ENCODE measurements around the gene ACTN1.
A peak's percentile ranks its signal among the peaks of the same experiment; 100 is the strongest.

Gene ACTN1

GRCh38 chr14:68866991-68867533, 112.0 kb downstream of the ACTN1 start:
- no peaks in the 10 kb centered on the region for H3K4me1 ChIP-seq (ENCODE audit: insufficient read depth, poor library complexity, severe bottlenecking)
- H3K27ac ChIP-seq (ENCODE audit: poor library complexity, severe bottlenecking) = no peak overlapping the region
- no peak overlapping the region for H3K4me3 ChIP-seq (ENCODE audit: severe bottlenecking)
- H3K27me3 ChIP-seq (ENCODE audit: insufficient read depth, poor library complexity, severe bottlenecking) = no peaks in the 10 kb centered on the region
- peaks cover 6% of the 10 kb centered on the region for H3K9me3 ChIP-seq (ENCODE audit: severe bottlenecking)
- peak; percentile 9; the same call in 1 of the 3 replicates for ATAC-seq (ENCODE audit: low read depth)
- TF ChIP-seq CTCF (IDR thresholded peaks at IDR 0.05; ENCODE audit: poor library complexity, severe bottlenecking) = no peak
- peaks cover 18% of the 10 kb centered on the region for H3K36me3 ChIP-seq (ENCODE audit: low read depth)
- DNase-seq (ENCODE audit: low spot score) = no peak

GRCh38 chr14:68865542-68865941, 113.6 kb downstream of the ACTN1 start:
- Histone ChIP-seq H3K9me3 (ENCODE audit: severe bottlenecking) (peaks cover 6% of the 10 kb centered on the region), H3K4me3 (ENCODE audit: severe bottlenecking) (no peak overlapping the region), H3K4me1 (ENCODE audit: insufficient read depth, poor library complexity, severe bottlenecking) (no peaks in the 10 kb centered on the region), H3K36me3 (ENCODE audit: low read depth) (0 out of 2 replicates have a peak, but pooled peaks cover 5% of the 10 kb centered on the region), H3K27ac (ENCODE audit: poor library complexity, severe bottlenecking) (no peak overlapping the region), H3K27me3 (ENCODE audit: insufficient read depth, poor library complexity, severe bottlenecking) (no peaks in the 10 kb centered on the region)
- TF ChIP-seq CTCF (IDR thresholded peaks at IDR 0.05; ENCODE audit: poor library complexity, severe bottlenecking) = no peak
- DNase-seq (ENCODE audit: low spot score) (no peak), ATAC-seq (ENCODE audit: low read depth) (no peak)

GRCh38 chr14:68864361-68864750, 114.7 kb downstream of the ACTN1 start:
- H3K4me1 ChIP-seq (ENCODE audit: insufficient read depth, poor library complexity, severe bottlenecking) = no peaks in the 10 kb centered on the region
- no peak for DNase-seq (ENCODE audit: low spot score)
- H3K27ac ChIP-seq (ENCODE audit: poor library complexity, severe bottlenecking) = no peak overlapping the region
- peaks cover 6% of the 10 kb centered on the region for H3K9me3 ChIP-seq (ENCODE audit: severe bottlenecking)
- no peak overlapping the region for H3K4me3 ChIP-seq (ENCODE audit: severe bottlenecking)
- peak; percentile 3; the same call in 2 of the 3 replicates for ATAC-seq (ENCODE audit: low read depth)
- 0 out of 2 replicates have a peak, but pooled peaks cover 5% of the 10 kb centered on the region for H3K36me3 ChIP-seq (ENCODE audit: low read depth)
- no peak for TF ChIP-seq CTCF (IDR thresholded peaks at IDR 0.05; ENCODE audit: poor library complexity, severe bottlenecking)
- H3K27me3 ChIP-seq (ENCODE audit: insufficient read depth, poor library complexity, severe bottlenecking) = no peaks in the 10 kb centered on the region

- H3K4me1 ChIP-seq (ENCODE audit: insufficient read depth, poor library complexity, severe bottlenecking) = no peaks in the 10 kb centered on the region
- peak; percentile 68 for TF ChIP-seq CTCF (IDR thresholded peaks at IDR 0.05; ENCODE audit: poor library complexity, severe bottlenecking)
- H3K36me3 ChIP-seq (ENCODE audit: low read depth) = 0 out of 2 replicates have a peak, but pooled peaks cover 5% of the 10 kb centered on the region
- no peak overlapping the region for H3K27ac ChIP-seq (ENCODE audit: poor library complexity, severe bottlenecking)
- no peak overlapping the region for H3K4me3 ChIP-seq (ENCODE audit: severe bottlenecking)
- DNase-seq (ENCODE audit: low spot score) (no peak), ATAC-seq (ENCODE audit: low read depth) (no peak; the same call in 2 of the 3 replicates)
- H3K9me3 ChIP-seq (ENCODE audit: severe bottlenecking) = peaks cover 6% of the 10 kb centered on the region
- no peaks in the 10 kb centered on the region for H3K27me3 ChIP-seq (ENCODE audit: insufficient read depth, poor library complexity, severe bottlenecking)
These were observed 115.3 kb downstream of the ACTN1 start for GRCh38 chr14:68863610-68864360.
